T47D (cell line): ENCODE measurements around the gene DPP7.
"Not testable (repeated sequence)": the region's sequence is repeated elsewhere in the genome, so short reads cannot be mapped to it uniquely, and the experiment has no call there.

ENCODE experiments used
- DNase-seq, 2 experiments: peaks; one replicate each; pipeline versions ENCODE4 v3.0.0 to v3.0.0-alpha.2; 2011 to 2012; ENCODE audit warnings: low read depth in 1 of 2, low spot score in 1 of 2
- JUND ChIP-seq: IDR thresholded peaks from 2 replicates; pipeline ENCODE4 v1.6.1; 2012; ENCODE audit warnings: low read depth
- in situ Hi-C: cut with HindIII; loops from 2 replicates; pipeline ENCODE4 v1.10.0; 2016; ENCODE audit warnings: low sequenced_read_pairs, low pct_unique_long_range_greater_than_20kb

The DPP7 gene

GRCh38 chr9:137141976-137142936, 27.7 kb upstream of the DPP7 start:
- DNase-seq, result no peak
- TF ChIP-seq JUND, result no peak
- in situ Hi-C loops, result no loop called here

GRCh38 chr9:137141050-137141810, 26.7 kb upstream of the DPP7 start:
- in situ Hi-C loops, result no loop called here
- TF ChIP-seq JUND, result no peak
- DNase-seq, result no peak

GRCh38 chr9:137140151-137141012, 25.8 kb upstream of the DPP7 start:
- in situ Hi-C loops, result no loop called here
- DNase-seq, result no peak
- no peak for TF ChIP-seq JUND

GRCh38 chr9:137139468-137140150, 25.1 kb upstream of the DPP7 start:
- no peak for TF ChIP-seq JUND
- DNase-seq, result no peak
- in situ Hi-C loops, result no loop called here

GRCh38 chr9:137138722-137139467, 24.4 kb upstream of the DPP7 start, which contains the start of gene GRIN1:
Gene GRIN1, plus strand, starts transcription at chr9:137139154. Its CDS starts 333 bp downstream, at chr9:137139487.
- peak; percentile 75 to 89 for DNase-seq
- in situ Hi-C loops, result no loop called here
- TF ChIP-seq JUND, result no peak

- DNase-seq, result no peak
- TF ChIP-seq JUND, result no peak
- in situ Hi-C loops, result no loop called here
Observed at GRCh38 chr9:137138058-137138721, 23.7 kb upstream of the DPP7 start.

- no peak for DNase-seq
- no peak for TF ChIP-seq JUND
- in situ Hi-C loops, result no loop called here
Observed at GRCh38 chr9:137136881-137137607, 22.5 kb upstream of the DPP7 start.

- DNase-seq, result no peak
- no peak for TF ChIP-seq JUND
- in situ Hi-C loops, result no loop called here
Observed at GRCh38 chr9:137136261-137136880, 21.8 kb upstream of the DPP7 start.

GRCh38 chr9:137135154-137135553, 20.6 kb upstream of the DPP7 start:
- DNase-seq, in situ Hi-C loops: not testable (repeated sequence)

GRCh38 chr9:137134191-137134590, 19.7 kb upstream of the DPP7 start:
- in situ Hi-C loops, result no loop called here
- no peak for DNase-seq
- TF ChIP-seq JUND, result no peak
